HG02970 (cell line): Measurements from ENCODE around the gene KLHL14.
A peak's percentile ranks its signal among the peaks of the same experiment; 100 is the strongest.

Source experiments
- ATAC-seq: cut with Tn5 transposase; IDR thresholded peaks from one replicate; pipeline ENCODE4 v1.9.1; 2021; ENCODE audit warnings: mild to moderate bottlenecking, moderate library complexity, moderate number of reproducible peaks; ENCODE audit not compliant: unreplicated experiment, low FRiP score

KLHL14 gene

DNA sequence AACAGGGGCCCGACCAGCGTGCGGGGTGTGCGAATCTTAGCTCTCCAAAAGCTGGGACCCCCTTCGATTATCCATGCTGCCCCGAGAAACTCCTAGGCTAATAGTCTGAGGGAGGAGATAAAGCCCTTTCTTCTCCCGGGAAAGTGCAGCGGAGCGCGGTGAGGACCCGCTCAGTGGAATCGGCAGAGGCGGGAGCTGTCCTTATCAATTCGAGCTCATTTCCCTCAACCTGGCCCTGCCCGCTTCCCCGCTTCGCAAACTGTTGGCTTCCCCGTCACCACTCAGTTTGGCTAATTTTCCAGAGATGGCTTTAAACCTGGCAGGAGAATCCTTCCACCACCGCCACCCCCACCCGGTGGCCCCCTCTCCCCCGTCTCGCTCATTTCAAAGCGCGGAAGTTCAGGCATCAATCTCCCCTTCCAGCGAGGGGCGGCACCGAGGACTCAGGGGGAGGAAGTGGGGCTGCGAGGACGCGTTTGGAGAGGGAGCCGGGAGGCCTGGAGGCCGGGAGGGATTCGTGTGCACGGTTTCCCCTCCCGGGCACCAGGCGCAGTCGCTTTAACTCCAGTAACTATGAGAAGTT is 1.6 kb downstream of the KLHL14 start:
- ATAC-seq = no peak

GRCh38 chr18:32770666-32771168 is 2.1 kb downstream of the KLHL14 start:
- no peak for ATAC-seq

- ATAC-seq = no peak
Observed at GRCh38 chr18:32770054-32770665, 2.7 kb downstream of the KLHL14 start.

DNA sequence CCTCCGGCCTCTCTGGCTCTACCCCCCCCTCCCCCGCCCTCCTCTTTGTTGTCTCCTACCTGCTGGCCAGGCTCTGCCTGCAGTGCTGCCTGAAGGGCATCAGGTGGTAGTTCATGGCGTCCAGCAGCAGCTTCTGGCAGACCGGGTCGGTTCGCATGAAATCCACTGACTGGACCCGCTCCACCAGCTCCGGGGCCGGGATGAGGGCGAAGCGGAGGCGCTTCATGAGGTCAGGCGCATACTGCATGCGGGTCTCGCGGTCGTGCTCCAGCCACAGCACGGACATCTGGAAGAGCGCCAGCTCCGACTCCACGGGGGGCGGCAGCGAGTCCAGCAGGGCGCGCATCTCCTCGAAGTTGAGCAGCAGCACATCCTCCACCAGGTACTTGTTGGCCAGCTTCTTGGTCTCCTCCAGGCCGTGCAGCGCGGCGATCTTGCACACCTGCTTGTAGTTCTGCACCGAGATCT is 3.2 kb downstream of the KLHL14 start:
- no peak for ATAC-seq

GRCh38 chr18:32769071-32769585 is 3.7 kb downstream of the KLHL14 start:
- ATAC-seq = no peak

- ATAC-seq = no peak
Observed at GRCh38 chr18:32767400-32767799, 5.4 kb downstream of the KLHL14 start.

GRCh38 chr18:32764611-32765244 is 8.1 kb downstream of the KLHL14 start:
- ATAC-seq = no peak

- no peak for ATAC-seq
Observed at GRCh38 chr18:32763293-32763692, 9.5 kb downstream of the KLHL14 start.

DNA sequence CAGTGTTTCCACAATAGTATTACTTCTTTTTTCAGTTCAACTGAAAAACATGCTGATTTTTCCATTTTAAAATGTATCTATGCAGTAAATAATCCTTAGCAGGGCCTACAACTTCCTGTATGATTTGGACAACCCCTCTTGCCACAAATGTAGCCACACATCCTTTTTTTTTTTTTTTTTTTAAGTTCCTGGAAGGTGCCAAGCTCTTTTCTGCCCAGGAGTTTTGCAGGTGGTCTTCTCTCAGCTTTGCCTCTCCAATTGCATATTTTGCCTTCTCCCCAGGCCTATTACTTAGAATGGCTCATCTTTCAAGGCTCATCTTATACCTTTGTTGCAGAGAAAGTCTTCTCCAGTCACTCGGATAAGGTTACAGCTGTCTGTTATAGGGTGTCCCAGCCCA is 11.6 kb downstream of the KLHL14 start:
- no peak for ATAC-seq

- peak; percentile 99 for ATAC-seq
Observed at GRCh38 chr18:32760391-32760790, 12.4 kb downstream of the KLHL14 start.

DNA sequence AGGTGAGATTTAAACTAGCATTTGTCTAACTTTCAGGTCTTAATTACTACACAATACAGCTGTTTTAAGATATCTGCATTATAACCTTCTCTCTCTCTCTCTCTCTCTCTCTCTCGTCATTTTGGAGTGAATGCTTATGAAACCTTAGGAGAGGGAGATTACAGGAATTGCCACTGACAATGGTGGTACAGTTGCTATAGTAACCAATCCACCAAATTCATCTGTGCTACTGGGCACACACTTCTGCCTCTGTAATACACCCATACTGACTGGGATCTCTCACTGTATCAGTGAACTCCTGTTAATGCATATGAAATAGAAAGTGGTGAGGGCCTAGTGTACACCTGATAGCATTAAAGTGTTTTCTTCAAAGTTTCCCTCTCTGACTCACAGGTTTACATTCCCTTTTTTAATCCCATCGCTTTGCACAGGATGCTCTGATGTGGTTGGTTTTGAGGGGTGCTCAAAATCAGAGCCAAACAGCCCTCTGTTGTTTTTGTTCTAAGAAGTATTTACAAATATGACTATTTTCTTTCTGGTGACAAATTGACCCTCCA is 13.1 kb downstream of the KLHL14 start:
- ATAC-seq = no peak

DNA sequence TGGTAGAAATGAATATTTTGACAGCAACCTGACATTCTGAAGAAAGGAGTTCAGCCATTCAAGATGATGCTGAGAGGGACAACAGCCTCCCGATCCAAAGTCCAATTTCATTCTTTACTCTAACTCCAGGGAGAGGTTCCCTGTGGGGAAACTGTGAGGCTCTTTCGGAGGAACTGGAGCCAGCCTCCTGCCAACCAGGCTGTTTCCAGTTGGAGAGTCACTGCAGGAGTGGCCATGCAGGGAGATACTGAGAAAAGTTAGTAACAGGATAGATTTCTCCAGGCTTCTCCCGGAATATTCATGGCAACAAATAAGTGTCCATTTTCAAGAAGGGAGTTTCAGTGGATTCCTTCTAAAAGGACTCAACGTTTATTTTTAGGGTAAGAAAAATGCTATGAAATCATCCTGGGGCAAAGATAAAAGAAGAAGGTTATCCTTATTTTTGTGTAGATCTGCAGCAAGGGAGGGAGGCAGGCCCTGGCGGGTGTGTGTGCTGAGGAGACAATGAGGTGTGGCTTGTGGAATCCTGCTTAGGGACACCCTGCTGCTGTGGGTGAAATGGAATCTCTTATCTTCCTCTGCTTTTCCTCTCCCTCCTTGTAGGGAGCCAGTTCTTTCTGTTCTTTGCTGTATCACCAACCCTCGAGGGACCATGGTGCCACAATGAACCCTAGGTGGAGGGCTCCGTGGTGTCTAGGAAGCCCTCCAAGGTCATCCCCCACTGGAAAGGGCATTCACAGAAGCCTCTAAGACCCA is 18.1 kb downstream of the KLHL14 start:
- no peak for ATAC-seq

DNA sequence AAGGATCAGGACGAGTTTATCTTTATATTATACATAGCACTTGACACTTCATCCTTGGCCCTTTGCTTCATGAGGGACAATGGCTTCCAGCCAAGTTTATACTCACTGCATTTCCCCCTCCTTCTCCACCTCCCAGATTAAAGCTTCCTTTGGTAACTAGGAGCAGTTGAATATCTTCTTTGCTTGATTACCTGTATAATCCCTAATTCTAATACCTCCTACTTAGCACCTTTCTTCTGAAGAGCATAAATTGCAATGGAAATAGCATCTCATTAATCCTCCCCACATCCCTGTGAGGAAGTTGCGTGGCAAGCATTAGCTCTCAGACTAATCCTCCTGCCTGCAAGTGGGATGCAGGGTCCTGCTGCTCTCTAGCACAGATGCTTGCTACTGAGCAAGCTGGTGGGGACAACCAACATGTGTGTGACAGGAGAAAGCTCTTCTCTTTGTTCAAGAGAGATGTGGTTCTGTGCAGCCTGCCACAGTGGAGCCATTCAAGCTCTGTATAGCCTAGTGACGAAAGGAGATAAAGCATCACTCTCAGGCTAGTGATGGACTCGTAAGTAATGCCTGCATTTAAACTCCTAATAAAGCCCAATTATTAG is 19.1 kb downstream of the KLHL14 start:
- no peak for ATAC-seq

GRCh38 chr18:32750328-32750727 is 22.5 kb downstream of the KLHL14 start:
- no peak for ATAC-seq

GRCh38 chr18:32749809-32750208 is 23.0 kb downstream of the KLHL14 start:
- no peak for ATAC-seq

DNA sequence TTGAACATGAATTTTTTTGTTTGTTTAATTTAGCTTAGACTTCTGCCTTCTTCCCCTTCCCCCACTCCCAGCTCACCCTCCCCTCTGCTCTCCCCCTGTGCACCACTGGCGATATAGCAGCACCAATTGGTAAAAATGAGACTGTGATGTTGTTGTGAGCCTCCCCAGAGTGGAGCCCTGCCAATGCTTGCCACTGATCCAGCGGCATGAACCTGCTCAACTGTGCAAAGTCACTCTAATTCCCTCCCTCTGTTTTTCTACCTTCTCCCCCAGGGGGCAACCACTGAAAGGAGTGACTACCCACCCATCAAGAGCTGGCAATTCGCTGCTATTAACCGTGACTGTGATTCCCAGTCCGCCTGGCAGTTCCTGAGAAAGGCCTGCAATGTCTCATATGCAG is 30.2 kb downstream of the KLHL14 start:
- ATAC-seq = no peak

DNA sequence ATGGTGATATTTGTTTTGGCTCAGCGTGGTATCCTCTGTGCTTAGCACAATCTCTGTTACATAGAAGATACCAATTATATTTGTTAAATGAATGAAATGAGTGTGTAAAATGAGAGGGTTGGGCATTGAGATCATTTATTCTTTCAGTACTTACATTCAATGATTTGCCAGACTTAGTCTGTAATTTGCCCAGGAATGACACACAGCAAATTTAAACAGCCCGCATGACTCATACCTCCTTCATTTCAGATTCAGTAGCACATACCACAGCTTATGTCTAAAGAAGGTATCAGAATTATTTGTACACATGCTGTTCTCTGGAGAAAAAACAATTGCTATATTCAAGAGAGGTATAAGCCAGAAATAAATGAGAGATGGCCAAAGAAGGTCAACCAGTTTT is 37.0 kb downstream of the KLHL14 start:
- no peak for ATAC-seq

GRCh38 chr18:32734442-32734841 is 38.4 kb downstream of the KLHL14 start:
- ATAC-seq = no peak

- ATAC-seq = no peak
Observed at GRCh38 chr18:32732165-32732564, 40.7 kb downstream of the KLHL14 start.

GRCh38 chr18:32730620-32731091 is 42.2 kb downstream of the KLHL14 start:
- ATAC-seq = peak; percentile 92
